OCI-M2 (cell line): ENCODE measurements around the gene DHRS7.
A peak's percentile ranks its signal among the peaks of the same experiment; 100 is the strongest.
"Not testable (repeated sequence)": the region's sequence is repeated elsewhere in the genome, so short reads cannot be mapped to it uniquely, and the experiment has no call there.

Source experiments
- DNase-seq: peaks from one replicate; lab custom pipeline; 2025; ENCODE audit not compliant: unreplicated experiment; lab: John Stamatoyannopoulos, UW

Gene DHRS7

DNA sequence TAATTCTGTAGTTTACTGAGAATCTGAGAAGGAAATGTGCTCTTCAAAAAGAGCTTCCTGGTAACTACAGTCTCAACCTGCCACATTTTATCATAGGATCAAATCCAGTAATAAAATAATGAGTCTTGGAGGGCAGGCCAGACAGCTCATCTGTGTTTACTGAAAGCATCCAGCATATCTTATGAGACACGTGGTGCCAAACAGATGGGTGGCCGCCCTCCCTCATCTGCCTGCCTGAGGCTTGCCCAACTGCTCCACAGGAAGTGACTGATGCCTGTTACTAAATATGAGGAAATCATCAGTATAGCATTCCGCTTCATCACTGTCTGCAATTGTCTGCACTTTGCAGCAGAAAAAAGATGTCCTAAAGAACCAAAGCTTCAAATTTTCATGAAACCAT, 13.5 kb downstream of the DHRS7 start:
- DNase-seq = no peak

GRCh38 chr14:60134702-60135101, 30.5 kb downstream of the DHRS7 start:
- no peak for DNase-seq

- DNase-seq = no peak
Measured at GRCh38 chr14:60133487-60133886, 31.7 kb downstream of the DHRS7 start.

GRCh38 chr14:60125918-60126317, 39.3 kb downstream of the DHRS7 start:
- no peak for DNase-seq

- DNase-seq = no peak
Measured at GRCh38 chr14:60116181-60116580, 49.0 kb downstream of the DHRS7 start.

- no peak for DNase-seq
Measured at GRCh38 chr14:60114881-60115280, 50.3 kb downstream of the DHRS7 start.

- no peak for DNase-seq
Measured at GRCh38 chr14:60111732-60112131, 53.5 kb downstream of the DHRS7 start.

GRCh38 chr14:60107477-60107876, 57.7 kb downstream of the DHRS7 start:
- DNase-seq = no peak

- DNase-seq = no peak
Measured at GRCh38 chr14:60106339-60106738, 58.9 kb downstream of the DHRS7 start.

DNA sequence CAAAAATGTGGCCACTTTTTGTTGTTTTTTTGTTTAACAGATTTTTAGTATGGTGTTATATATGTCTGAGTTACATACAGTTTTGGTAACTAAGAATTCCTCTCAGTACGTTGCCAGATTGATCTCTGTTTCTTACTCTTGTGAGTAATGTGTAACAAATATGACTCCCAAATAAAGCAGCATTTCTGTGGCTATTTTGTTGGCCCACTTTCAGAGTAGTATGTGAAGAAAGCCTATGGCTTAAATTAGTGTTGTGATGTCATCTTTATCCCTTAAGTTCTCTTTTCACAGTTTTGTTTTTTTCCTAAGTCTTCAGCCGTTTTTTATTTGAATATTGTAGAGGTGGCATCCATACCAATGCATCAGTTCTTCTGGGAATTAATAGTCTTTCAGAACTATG, 62.8 kb downstream of the DHRS7 start:
- DNase-seq = no peak

GRCh38 chr14:60101786-60102185, 63.4 kb downstream of the DHRS7 start:
- DNase-seq = no peak

DNA sequence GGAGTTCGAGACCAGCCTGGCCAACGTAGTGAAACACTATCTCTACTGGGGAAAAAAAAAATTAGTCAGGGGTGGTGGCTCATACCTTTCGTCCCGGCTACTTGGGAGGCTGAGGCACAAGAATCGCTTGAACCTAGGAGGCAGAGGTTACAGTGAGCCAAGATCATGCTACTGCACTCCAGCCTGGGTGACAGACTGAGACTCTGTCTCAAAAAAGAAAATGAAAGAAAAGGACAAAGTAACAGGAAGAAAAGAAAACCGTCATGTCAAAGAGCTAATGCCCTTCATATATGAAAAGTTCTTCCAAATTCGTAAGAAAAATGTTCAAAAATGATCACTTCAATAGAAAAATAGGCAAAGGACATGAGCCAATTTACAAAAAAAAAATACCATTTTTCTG, 65.3 kb downstream of the DHRS7 start:
- DNase-seq = not testable (repeated sequence)

GRCh38 chr14:60097974-60098373, 67.2 kb downstream of the DHRS7 start:
- no peak for DNase-seq

- no peak for DNase-seq
Measured at GRCh38 chr14:60095781-60096450, 69.3 kb downstream of the DHRS7 start.

GRCh38 chr14:60095231-60095630, 70.0 kb downstream of the DHRS7 start:
- DNase-seq = no peak

- DNase-seq = peak; percentile 53
Measured at GRCh38 chr14:60094306-60094897, 70.8 kb downstream of the DHRS7 start.
